A673 (cell line): ENCODE data around the gene FASN. TPM values are rescaled to one million over a fixed set of nuclear protein-coding genes. Genes with fewer than 3 reads are reported as not detected.

Source experiments
- BruUV-seq: library from RNA; stranded (reverse); fragments of 400-500 nt; replicated peaks from 2 replicates; lab custom pipeline; 2021; lab: Mats Ljungman, UMichigan
- CTCF ChIA-PET: fragments of 300-600 bp; sonication (Branson Sonifier 250); formaldehyde crosslinking; loops from one replicate; lab custom pipeline; 2022; ENCODE audit warnings: antibody characterized with exemption; lab: Charles Lee
- POLR2A ChIA-PET: fragments of 300-600 bp; sonication (Branson Sonifier 250); formaldehyde crosslinking; loops from one replicate; lab custom pipeline; 2022; ENCODE audit warnings: antibody characterized with exemption; ENCODE audit not compliant: low non-redundant PET; lab: Charles Lee
- DNase-seq: peaks from one replicate; pipeline ENCODE4 v3.0.0-alpha.2; 2015; ENCODE audit warnings: low spot score
- H3K27ac ChIP-seq: fragments of 200-600 bp; sonication (generic); 2 replicates; pipeline ENCODE4 v1.5.1; 2016; ENCODE audit warnings: mixed run types, low read depth, mild to moderate bottlenecking, mixed read lengths, antibody characterized with exemption, low read length; ENCODE audit not compliant: poor library complexity, severe bottlenecking
- H3K27me3 ChIP-seq: fragments of 200-600 bp; sonication (generic); replicated peaks from 2 replicates; pipeline ENCODE4 v1.6.1; 2017; ENCODE audit warnings: mixed run types, low read depth, mild to moderate bottlenecking, mixed read lengths, antibody characterized with exemption, low read length; ENCODE audit not compliant: insufficient read depth, poor library complexity
- H3K36me3 ChIP-seq: fragments of 200-600 bp; sonication (generic); 2 replicates; pipeline ENCODE4 v1.6.1; 2016; ENCODE audit warnings: mixed run types, mild to moderate bottlenecking, mixed read lengths, antibody characterized with exemption, low read length; ENCODE audit not compliant: insufficient read depth, poor library complexity, severe bottlenecking
- H3K4me1 ChIP-seq: fragments of 200-600 bp; sonication (generic); 2 replicates; pipeline ENCODE4 v1.6.1; 2017; ENCODE audit warnings: mixed run types, mild to moderate bottlenecking, mixed read lengths, antibody characterized with exemption, low read length; ENCODE audit not compliant: insufficient read depth, poor library complexity, severe bottlenecking
- H3K4me3 ChIP-seq: fragments of 200-600 bp; sonication (generic); 2 replicates; pipeline ENCODE4 v1.5.1; 2016; ENCODE audit warnings: low read depth, mixed run types, mild to moderate bottlenecking, mixed read lengths, low read length; ENCODE audit not compliant: poor library complexity, severe bottlenecking
- H3K9me3 ChIP-seq: fragments of 200-600 bp; sonication (generic); 2 replicates; pipeline ENCODE4 v1.6.1; 2016; ENCODE audit warnings: mixed run types, low read depth, mild to moderate bottlenecking, mixed read lengths, antibody characterized with exemption, low read length; ENCODE audit not compliant: poor library complexity, severe bottlenecking
- CTCF ChIP-seq: fragments of 300-800, 200-600 bp; sonication (generic); conservative IDR thresholded peaks from 2 replicates; pipeline ENCODE4 v1.5.1; 2017; ENCODE audit warnings: low read depth, mild to moderate bottlenecking, antibody characterized with exemption, low read length, moderate library complexity, mixed read lengths
- EZH2 ChIP-seq: fragments of 200-600 bp; sonication (generic); IDR thresholded peaks from 2 replicates; pipeline ENCODE4 v1.6.1; 2017; ENCODE audit warnings: borderline replicate concordance, low read depth, mild to moderate bottlenecking, mixed read lengths, antibody characterized with exemption, low read length; ENCODE audit not compliant: poor library complexity, severe bottlenecking
- intact Hi-C: fragments of 100-400 bp; cut with micrococcal nuclease; formaldehyde crosslinking; loops from one replicate; pipeline ENCODE4 v1.10.0; 2022; ENCODE audit not compliant: unreplicated experiment
- total RNA-seq: library from RNA; stranded (reverse); gene quantifications from 2 replicates; pipeline ENCODE4 v1.2.3, GENCODE V29; 2021

Gene FASN
- total RNA-seq, 1 experiment from 2014 or later: 591 TPM

- CTCF ChIA-PET: no interaction called here
- Histone ChIP-seq H3K27me3 (no peaks in the 10 kb centered on the region), H3K9me3 (no peaks in the 10 kb centered on the region), H3K4me1 (no peaks in the 10 kb centered on the region), H3K36me3 (peaks cover 25% of the 10 kb centered on the region), H3K4me3 (no peak overlapping the region), H3K27ac (no peak overlapping the region)
- intact Hi-C loops: no loop called here
- no peak for TF ChIP-seq CTCF
- no TSS peak for BruUV-seq
- DNase-seq: no peak
- POLR2A ChIA-PET: no interaction called here
These were observed 51.1 kb downstream of the FASN start for GRCh38 chr17:82046903-82047302.

GRCh38 chr17:82045936-82046484 lies 52.0 kb downstream of the FASN start:
- no peaks in the 10 kb centered on the region for H3K9me3 ChIP-seq
- intact Hi-C loops: no loop called here
- ChIA-PET POLR2A (no interaction called here), CTCF (no interaction called here)
- H3K36me3 ChIP-seq: peaks cover 25% of the 10 kb centered on the region
- H3K4me3 ChIP-seq: no peak overlapping the region
- no peak for DNase-seq
- BruUV-seq: no TSS peak
- TF ChIP-seq CTCF (no peak), EZH2 (no peak)
- no peaks in the 10 kb centered on the region for H3K27me3 ChIP-seq
- H3K4me1 ChIP-seq: no peaks in the 10 kb centered on the region
- H3K27ac ChIP-seq: no peak overlapping the region

- intact Hi-C loops: no loop called here
- H3K36me3 ChIP-seq: peaks cover 12% of the 10 kb centered on the region
- no peaks in the 10 kb centered on the region for H3K27me3 ChIP-seq
- ChIA-PET POLR2A (no interaction called here), CTCF (no interaction called here)
- no peaks in the 10 kb centered on the region for H3K4me1 ChIP-seq
- TF ChIP-seq CTCF (no peak), EZH2 (no peak)
- BruUV-seq: no TSS peak
- no peak overlapping the region for H3K27ac ChIP-seq
- no peak overlapping the region for H3K4me3 ChIP-seq
- H3K9me3 ChIP-seq: no peaks in the 10 kb centered on the region
- no peak for DNase-seq
These were observed 54.5 kb downstream of the FASN start for GRCh38 chr17:82043507-82043906.
